G401.6 (cell line): ENCODE results near the gene TRIM66.

Experiments used
- FAIRE-seq: peaks from 2 replicates; lab custom pipeline; 2012; peaks lifted over from hg19 to GRCh38; lab: Jason Lieb, UNC

TRIM66 gene

GRCh38 chr11:8654503-8654902 lies 28.0 kb downstream of the TRIM66 start:
- no peak for FAIRE-seq

GRCh38 chr11:8652140-8652539 lies 30.3 kb downstream of the TRIM66 start:
- FAIRE-seq = no peak

DNA sequence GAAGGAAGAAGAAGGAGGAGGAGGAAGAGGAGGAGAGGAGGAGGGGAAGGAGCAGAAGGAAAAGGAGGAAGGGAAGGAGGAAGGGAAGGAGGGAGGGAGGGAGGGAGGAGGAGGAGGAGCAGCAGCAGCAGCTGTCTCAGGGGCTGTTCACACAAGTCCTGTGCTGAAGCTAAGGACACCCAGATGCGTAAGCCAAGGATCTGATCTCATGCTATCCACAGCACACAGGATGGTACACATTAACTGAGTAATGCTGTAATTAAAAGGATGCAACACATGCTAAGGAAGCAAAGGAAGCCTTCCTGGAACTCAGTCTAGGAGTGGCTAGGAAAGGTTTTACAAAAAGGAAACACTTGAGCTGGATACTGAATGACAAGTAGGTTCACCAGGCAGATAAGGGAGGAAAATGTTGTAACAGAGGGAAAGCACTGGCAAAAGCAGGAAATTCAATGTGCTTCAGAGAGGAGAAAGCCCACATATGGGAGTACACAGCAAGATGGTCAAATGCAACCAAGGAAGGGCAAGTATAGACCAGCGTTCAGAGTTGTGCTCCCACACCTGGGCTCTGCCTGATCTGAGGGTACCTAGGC lies 32.0 kb downstream of the TRIM66 start:
- no peak for FAIRE-seq

DNA sequence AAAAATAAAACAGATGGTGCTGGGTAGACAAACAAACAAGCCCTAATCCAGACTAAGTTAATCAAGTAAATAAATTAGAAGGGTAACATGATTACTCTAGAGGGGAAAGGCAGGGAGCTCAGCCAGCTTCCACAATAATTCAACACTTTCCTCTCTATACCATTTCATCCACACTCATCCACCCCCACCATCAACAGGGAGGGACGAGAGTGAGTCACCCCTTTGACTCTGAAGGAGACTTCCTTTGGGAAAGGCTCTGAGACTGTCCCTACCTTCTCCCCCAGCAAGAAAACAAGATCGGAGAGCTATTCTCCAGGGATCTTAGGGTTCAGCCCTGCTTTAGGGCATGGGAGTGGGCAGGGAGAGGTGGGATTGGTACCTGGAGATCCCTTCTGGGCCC lies 33.1 kb downstream of the TRIM66 start:
- no peak for FAIRE-seq

DNA sequence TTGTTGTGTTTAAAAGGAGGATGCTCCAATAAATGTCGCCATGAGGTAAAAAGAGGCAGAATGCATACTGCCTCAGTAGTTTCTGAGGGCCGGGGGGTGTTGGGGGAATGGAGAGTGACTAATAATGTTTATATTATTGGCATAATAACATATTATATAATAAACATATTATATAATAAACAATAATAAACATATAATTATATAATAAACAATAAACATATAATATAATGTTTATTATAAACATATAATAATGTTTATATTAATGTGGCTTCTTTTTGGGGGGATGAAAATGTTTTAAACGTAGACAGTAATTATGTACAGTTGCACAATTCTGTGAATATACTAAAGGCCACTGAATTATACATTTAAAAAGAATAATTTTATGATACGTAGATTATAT lies 35.6 kb downstream of the TRIM66 start:
- peak; percentile 89 for FAIRE-seq

- FAIRE-seq = no peak
Observed at GRCh38 chr11:8642196-8642841, 40.1 kb downstream of the TRIM66 start.

DNA sequence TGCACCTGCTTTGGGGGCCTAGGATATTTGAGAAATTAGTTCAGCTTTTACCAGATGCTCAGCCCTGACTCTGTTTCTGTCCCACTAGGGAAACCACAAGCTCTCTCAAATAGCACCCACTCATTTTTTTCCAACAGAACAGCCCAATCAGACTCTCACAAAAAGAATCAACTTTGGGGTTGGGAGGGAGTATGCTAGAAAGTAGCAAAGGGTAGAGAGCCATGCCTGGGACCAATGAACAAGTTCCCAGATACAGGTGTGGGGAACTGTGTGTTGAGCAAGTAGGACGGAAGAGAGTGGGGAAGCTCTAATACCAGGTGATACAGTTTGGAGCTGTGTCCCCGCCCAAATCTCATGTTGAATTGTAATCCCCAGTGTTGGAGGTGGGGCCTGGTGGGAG lies 41.1 kb downstream of the TRIM66 start:
- FAIRE-seq = no peak

DNA sequence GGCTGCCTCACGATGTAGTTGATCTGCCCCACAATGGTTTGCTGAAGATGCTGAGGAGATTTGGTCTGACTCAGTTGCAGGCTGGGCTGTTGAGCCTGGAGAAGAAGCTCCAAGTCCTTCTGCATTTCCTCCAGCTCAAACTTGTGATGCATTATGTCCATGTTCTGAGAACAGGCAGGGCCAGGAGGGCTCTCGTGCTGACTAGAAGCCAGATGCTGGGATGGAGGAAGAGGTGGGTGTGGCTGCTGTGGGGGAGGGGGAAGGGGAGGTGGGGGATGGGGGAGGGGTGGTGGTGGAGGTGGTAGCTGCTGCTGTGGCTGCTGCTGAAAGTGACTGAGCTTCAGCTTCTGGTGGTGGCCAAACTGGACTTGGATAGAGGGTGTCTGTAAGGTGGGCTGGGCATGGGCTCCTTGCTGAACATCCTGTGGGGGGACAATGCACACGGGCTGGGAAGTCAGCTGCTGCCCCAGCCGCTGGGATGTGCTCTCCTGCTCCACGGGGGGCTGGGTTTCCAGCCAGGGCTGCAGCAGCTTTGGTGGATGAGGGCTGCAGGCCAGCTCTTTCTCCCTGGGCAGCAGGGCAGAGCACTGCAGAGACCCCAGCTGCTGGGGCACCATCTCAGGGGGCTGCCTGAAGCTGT lies 42.1 kb downstream of the TRIM66 start:
- FAIRE-seq = no peak

- no peak for FAIRE-seq
Observed at GRCh38 chr11:8639655-8640054, 42.8 kb downstream of the TRIM66 start.

GRCh38 chr11:8638300-8638699 lies 44.2 kb downstream of the TRIM66 start:
- no peak for FAIRE-seq

- no peak for FAIRE-seq
Observed at GRCh38 chr11:8636127-8636526, 46.3 kb downstream of the TRIM66 start.

DNA sequence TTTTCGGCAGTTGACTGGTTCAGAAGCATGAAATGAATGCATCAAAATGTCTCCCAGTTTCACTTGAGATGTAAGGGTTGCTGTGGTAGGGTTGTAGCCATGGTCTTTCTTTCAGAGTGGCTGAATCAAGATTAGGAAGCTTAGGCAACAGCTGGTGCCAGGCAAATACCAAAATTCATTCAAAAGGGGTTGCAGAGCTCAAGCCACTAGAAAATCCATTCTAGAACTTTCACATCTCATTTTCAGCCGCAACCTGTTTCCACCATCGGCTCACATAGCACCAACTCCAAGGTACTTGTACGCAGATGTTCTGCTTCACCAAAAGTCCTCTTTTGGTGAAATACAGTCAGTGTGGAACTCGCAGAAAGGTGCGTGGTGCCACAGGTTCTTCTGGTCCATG lies 48.0 kb downstream of the TRIM66 start:
- no peak for FAIRE-seq

DNA sequence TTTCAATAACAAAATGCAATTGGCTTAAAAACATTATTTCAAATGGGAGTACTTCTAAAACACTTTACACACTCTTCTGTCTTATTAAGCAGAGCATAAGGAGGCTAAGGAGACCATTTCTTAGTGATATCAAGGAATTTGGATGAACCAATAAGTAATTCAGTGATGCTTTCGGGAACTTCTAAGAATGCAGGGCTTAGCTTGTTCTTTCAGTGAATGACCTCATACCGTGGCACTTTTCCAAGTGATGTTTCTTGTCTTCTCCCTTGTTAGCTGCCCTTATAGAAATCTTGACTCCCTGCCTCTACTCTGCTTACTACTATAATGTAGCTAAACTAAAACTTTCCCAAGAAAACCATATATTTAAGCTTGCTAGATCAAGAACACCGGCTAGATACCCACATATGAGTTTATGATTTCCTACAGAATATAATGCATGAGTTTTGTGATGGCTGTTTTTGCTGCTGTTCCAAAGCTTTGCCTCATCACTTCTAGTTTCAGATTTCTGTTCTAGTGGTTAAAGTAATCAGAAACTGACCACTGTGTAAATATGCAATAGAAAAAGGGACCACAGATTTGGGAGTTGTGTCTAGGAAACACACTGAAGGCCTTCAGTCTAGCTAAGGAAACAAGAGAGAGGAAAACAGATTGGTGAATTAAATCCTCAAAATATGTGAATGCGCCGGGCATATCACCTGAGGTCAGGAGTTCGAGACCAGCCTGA lies 50.9 kb downstream of the TRIM66 start:
- FAIRE-seq = no peak

DNA sequence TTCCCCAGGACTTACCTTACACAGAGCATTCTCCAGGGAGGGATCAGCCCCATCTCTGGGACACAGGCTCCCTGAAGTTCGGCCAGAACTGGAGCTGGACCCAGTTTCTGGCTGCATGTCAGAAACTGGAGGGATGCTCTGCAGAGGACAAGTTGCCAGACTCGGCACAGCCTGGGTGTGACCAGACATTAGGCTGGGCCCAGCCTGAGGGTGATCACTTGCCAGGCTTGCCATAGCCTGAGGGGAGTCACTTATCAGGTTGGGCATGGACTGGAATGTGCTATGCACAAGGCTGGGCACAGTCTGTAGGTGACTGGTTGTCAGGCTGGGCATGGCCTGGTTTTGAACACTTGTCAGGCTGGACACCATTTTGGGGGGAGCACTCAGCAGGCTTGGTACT lies 57.8 kb downstream of the TRIM66 start:
- FAIRE-seq = no peak

DNA sequence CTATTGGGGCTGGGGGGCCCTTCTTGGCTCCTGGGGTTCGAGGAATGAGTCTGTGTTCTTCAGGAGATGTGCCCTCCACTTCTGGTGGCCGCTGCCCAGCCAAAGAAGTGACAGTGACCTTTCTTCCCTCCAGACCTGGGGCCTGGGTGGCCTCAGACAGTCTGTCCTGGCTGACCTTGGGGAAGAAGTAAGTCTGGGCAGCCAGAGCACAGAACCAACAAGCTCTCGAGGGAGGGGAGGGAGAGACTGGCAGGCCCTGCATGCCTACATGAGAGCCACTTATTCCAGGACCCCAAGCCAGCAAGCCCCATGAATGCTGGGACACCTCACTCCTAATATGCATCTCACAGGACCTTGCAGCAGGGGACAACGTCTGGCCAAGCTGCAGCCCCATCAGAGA lies 61.3 kb downstream of the TRIM66 start:
- no peak for FAIRE-seq

- no peak for FAIRE-seq
Observed at GRCh38 chr11:8617063-8617462, 65.4 kb downstream of the TRIM66 start.

- no peak for FAIRE-seq
Observed at GRCh38 chr11:8615291-8616032, 67.0 kb downstream of the TRIM66 start.

GRCh38 chr11:8614497-8614896 lies 68.0 kb downstream of the TRIM66 start:
- no peak for FAIRE-seq

DNA sequence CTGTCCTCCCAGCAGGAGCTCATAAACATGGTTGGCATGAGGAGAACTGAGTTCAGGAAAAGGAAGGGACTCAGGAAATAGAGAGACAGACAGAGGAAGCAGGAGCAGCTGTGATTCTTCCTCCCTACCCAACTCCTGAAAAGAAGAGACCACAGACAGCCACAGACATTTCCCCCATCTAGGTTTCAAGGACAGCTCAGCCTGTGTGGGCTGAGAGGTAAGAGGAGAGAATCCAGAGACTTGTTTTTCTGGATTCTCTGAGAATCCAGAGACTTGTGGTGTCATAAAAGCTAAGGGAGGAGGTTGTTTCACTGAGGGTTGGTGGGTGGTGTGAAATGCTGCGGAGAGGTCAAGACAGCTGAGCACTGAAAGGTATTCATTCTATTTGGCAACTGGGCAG lies 69.4 kb downstream of the TRIM66 start:
- no peak for FAIRE-seq

DNA sequence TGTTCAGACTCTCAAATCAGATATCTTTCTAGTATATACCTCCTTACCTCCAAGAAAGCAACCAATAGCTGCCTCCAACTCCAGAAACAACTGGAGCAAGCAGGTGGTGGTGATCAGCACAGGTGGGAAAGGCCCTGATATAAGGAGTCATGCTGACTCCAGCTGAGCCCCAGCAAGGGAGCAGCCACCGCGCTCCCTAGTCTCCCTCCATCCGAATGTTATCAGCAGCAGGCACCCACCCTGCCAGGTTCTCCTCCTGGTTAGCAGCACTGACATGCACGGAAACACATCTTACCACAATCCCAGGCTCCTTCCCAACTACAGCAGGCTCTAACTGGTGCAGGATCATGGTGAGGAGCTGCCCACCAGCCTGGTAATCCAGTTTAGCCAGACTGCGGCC lies 69.9 kb downstream of the TRIM66 start:
- no peak for FAIRE-seq

- no peak for FAIRE-seq
Observed at GRCh38 chr11:8610532-8611116, 71.8 kb downstream of the TRIM66 start.

DNA sequence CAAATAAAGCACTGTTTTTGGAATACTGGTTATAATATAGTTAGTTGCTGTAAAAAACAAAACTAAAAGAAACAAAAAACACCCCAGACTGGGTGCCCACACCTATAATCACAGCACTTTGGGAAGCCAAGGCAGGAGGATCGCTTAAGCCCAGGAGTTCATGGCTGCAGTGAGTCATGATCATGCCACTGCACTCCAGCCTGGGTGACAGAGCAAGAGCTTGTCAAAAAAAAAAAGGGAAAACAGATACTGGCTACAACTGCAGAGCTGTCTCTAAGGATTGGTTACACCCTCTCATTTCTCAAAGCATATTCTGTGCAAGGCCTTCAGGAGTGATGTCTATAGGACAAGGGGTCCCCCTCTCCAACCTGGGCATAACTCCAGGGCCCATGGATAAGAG lies 73.8 kb downstream of the TRIM66 start:
- no peak for FAIRE-seq
